SH-SY5Y (cell line): Measurements from ENCODE around the gene PCNX2.

Source experiments
- GATA2 ChIP-seq: IDR thresholded peaks from 2 replicates; pipeline ENCODE4 v1.6.1; 2011; ENCODE audit warnings: mild to moderate bottlenecking, low read depth, low read length
- GATA3 ChIP-seq: IDR thresholded peaks from 2 replicates; pipeline ENCODE4 v1.6.1; 2011; ENCODE audit warnings: low read depth, mild to moderate bottlenecking, low read length, moderate library complexity

GRCh38 chr1:233140499-233140898 lies 155.0 kb downstream of the PCNX2 start:
- TF ChIP-seq GATA2 = no peak
- no peak for TF ChIP-seq GATA3
